HG03469 (cell line): Measurements from ENCODE around the gene CEP126.

ENCODE experiments used
- ATAC-seq: cut with Tn5 transposase; IDR thresholded peaks from one replicate; pipeline ENCODE4 v1.9.1; 2021; ENCODE audit warnings: mild to moderate bottlenecking, moderate library complexity, moderate number of reproducible peaks; ENCODE audit not compliant: unreplicated experiment

Gene CEP126

GRCh38 chr11:101914738-101915426, at the start of gene CEP126:
CEP126 (plus strand) TSS chr11:101915010; CDS start chr11:101915285, 275 bp downstream.
- peak; percentile 99 for ATAC-seq

- no peak for ATAC-seq
Observed at GRCh38 chr11:101866619-101867491, 48.0 kb upstream of the CEP126 start.

GRCh38 chr11:101867951-101868350, 46.9 kb upstream of the CEP126 start:
- ATAC-seq = no peak

GRCh38 chr11:101870510-101870909, 44.3 kb upstream of the CEP126 start:
- ATAC-seq = no peak

GRCh38 chr11:101872171-101872882, 42.5 kb upstream of the CEP126 start:
- ATAC-seq = no peak

GRCh38 chr11:101880222-101880621, 34.6 kb upstream of the CEP126 start:
- ATAC-seq = no peak

- no peak for ATAC-seq
Observed at GRCh38 chr11:101881586-101881985, 33.2 kb upstream of the CEP126 start.

GRCh38 chr11:101885631-101886030, 29.2 kb upstream of the CEP126 start:
- no peak for ATAC-seq

GRCh38 chr11:101889767-101890166, 25.0 kb upstream of the CEP126 start:
- no peak for ATAC-seq

GRCh38 chr11:101894505-101894904, 20.3 kb upstream of the CEP126 start:
- ATAC-seq = no peak

- no peak for ATAC-seq
Observed at GRCh38 chr11:101907815-101908214, 7.0 kb upstream of the CEP126 start.

- no peak for ATAC-seq
Observed at GRCh38 chr11:101909087-101909486, 5.7 kb upstream of the CEP126 start.

- ATAC-seq = no peak
Observed at GRCh38 chr11:101912823-101913284, 2.0 kb upstream of the CEP126 start.

GRCh38 chr11:101913656-101914055, 1.2 kb upstream of the CEP126 start:
- no peak for ATAC-seq

- no peak for ATAC-seq
Observed at GRCh38 chr11:101914341-101914737, 471 bp upstream of the CEP126 start.

GRCh38 chr11:101915791-101916291, 1.0 kb downstream of the CEP126 start:
- ATAC-seq = peak; percentile 39

- no peak for ATAC-seq
Observed at GRCh38 chr11:101916422-101916821, 1.6 kb downstream of the CEP126 start, which contains the start of gene ANGPTL5. ANGPTL5 (minus strand) TSS chr11:101916522; CDS start chr11:101907909, 8,613 bp downstream.

GRCh38 chr11:101917226-101917625, 2.4 kb downstream of the CEP126 start:
- ATAC-seq = no peak

- no peak for ATAC-seq
Observed at GRCh38 chr11:101920992-101921391, 6.2 kb downstream of the CEP126 start.

GRCh38 chr11:101923554-101923953, 8.7 kb downstream of the CEP126 start:
- ATAC-seq = no peak
